Kidney (tissue), 14 donors: ENCODE data around the gene FSTL1. TPM values are rescaled to one million over a fixed set of nuclear protein-coding genes. Genes with fewer than 3 reads are reported as not detected.
A peak's percentile ranks its signal among the peaks of the same experiment; 100 is the strongest.

Experiments used
- DNase-seq, 5 donors: peaks; one replicate each; pipeline ENCODE4 v3.0.0-alpha.2; 2013 to 2020
- FAIRE-seq: peaks from 2 replicates; lab custom pipeline; 2012; peaks lifted over from hg19 to GRCh38; lab: Jason Lieb, UNC
- H3K27ac ChIP-seq, 2 donors: one replicate each; pipeline ENCODE4 v1.7.0; 2013; ENCODE audit warnings: low read depth in 2 of 2, low read length in 2 of 2, inconsistent platforms in 1 of 2
- H3K27me3 ChIP-seq: one replicate; pipeline ENCODE4 v1.7.1; 2013; ENCODE audit warnings: low read length, inconsistent platforms; ENCODE audit not compliant: control insufficient read depth, insufficient read depth
- H3K36me3 ChIP-seq, 3 donors: one replicate each; pipeline versions ENCODE4 v1.7.0 to v1.7.1; 2013; ENCODE audit warnings: low read length in 3 of 3, control low read depth in 1 of 3, inconsistent platforms in 1 of 3; ENCODE audit not compliant: insufficient read depth in 3 of 3, control insufficient read depth in 2 of 3
- H3K4me1 ChIP-seq, 3 donors: one replicate each; pipeline versions ENCODE4 v1.7.0 to v1.7.1; 2013; ENCODE audit warnings: low read length in 3 of 3, inconsistent platforms in 1 of 3, low read depth in 1 of 3; ENCODE audit not compliant: control insufficient read depth in 2 of 3, insufficient read depth in 2 of 3
- H3K4me3 ChIP-seq, 3 donors: one replicate each; pipeline versions ENCODE4 v1.7.0 to v1.8.1; 2013; ENCODE audit warnings: low read length in 3 of 3, control low read depth in 1 of 3, inconsistent platforms in 1 of 3
- H3K9ac ChIP-seq, 3 donors: one replicate each; pipeline versions ENCODE4 v1.7.0 to v1.7.1; 2013; ENCODE audit warnings: low read length in 3 of 3, control low read depth in 1 of 3, inconsistent platforms in 1 of 3
- H3K9me3 ChIP-seq, 3 donors: one replicate each; pipeline versions ENCODE4 v1.7.0 to v1.7.1; 2013; ENCODE audit warnings: low read length in 3 of 3, control low read depth in 1 of 3, inconsistent platforms in 1 of 3; ENCODE audit not compliant: control insufficient read depth in 2 of 3, insufficient read depth in 1 of 3
- CTCF ChIP-seq: IDR thresholded peaks from 3 replicates; pipeline ENCODE4 v1.5.1; 2012; ENCODE audit warnings: mild to moderate bottlenecking, moderate library complexity, borderline replicate concordance; ENCODE audit not compliant: insufficient read depth; ENCODE audit errors: extremely low read depth
- intact Hi-C: fragments of 100-400 bp; cut with DNase I; formaldehyde crosslinking; loops from one replicate; pipeline ENCODE4 v1.11.1; 2022
- polyA plus RNA-seq: library from polyadenylated mRNA; stranded (reverse); fragments of 350-450 nt; fragmentation: Illumina TruSeq; extraction: RNeasy Lipid Tissue Mini Kit (QIAGEN cat#74804); gene quantifications from one replicate; pipeline ENCODE4 v1.2.3, GENCODE V29; 2014; ENCODE audit warnings: low read depth, low replicate concordance; ENCODE audit not compliant: insufficient read depth
- total RNA-seq: library from RNA; stranded (reverse); fragmentation: NEBNext Ultra II Directional; extraction: Animal tissue kit (Norgen Biotek cat#: 25700); gene quantifications from one replicate; pipeline ENCODE4 v1.2.1, GENCODE V29; 2021
- donor health status: control.
- donor health status: control.
- donor health status: control.
- donor health status: control.
- donor health status: control.
- donor health status: DM: yes; HTN: yes; CAD: no.
- donor health status: Normal renal cell carcinoma (clear cell type).

FSTL1 gene
- total and polyA plus RNA-seq, 2 donors from 2014 or later = 31.1 to 193 TPM

DNA sequence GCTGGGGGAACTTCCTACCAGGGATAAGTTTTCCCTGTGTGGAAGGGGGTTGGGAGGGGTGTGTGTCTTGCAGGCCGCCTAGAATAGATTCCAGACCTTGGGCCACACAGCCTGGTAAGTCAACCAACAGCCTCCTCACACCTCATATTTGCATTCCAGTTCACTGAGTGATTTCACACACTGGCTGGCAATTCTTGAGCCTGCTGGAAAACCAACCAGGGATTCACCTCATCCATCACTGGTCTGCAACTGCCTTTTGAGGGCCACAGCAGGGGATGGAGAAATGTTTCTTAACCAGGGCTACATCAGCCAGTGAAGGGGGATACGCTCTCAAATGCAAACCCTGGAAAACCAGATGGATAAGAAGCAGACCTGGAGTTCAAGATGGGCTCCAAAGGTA lies 2.0 kb downstream of the FSTL1 start:
- H3K36me3 ChIP-seq = peaks cover 0 to 5% (median 0%) of the 10 kb centered on the region in 3 donors
- H3K9me3 ChIP-seq = no peaks in the 10 kb centered on the region
- no peak for TF ChIP-seq CTCF
- H3K4me3 ChIP-seq = peak overlapping the region in 2 of 3 donors; percentile 65 to 78
- intact Hi-C loops = loop anchor here (10.0 kb wide), 1 partner anchor 96 kb away; no protein-coding TSS in a partner anchor
- FAIRE-seq (no peak), DNase-seq (peak in 1 of 5 donors; percentile 35)
- no peak overlapping the region for H3K27ac ChIP-seq
- no peak overlapping the region for H3K9ac ChIP-seq
- no peaks in the 10 kb centered on the region for H3K27me3 ChIP-seq
- peaks cover 0 to 13% (median 5%) of the 10 kb centered on the region in 3 donors for H3K4me1 ChIP-seq

- intact Hi-C loops = loop anchor here (10.0 kb wide), 1 partner anchor 98 kb away; no protein-coding TSS in a partner anchor
- Histone ChIP-seq H3K27ac (no peak overlapping the region), H3K4me1 (peaks cover 2 to 13% (median 5%) of the 10 kb centered on the region in 3 donors), H3K36me3 (peaks cover 0 to 5% (median 0%) of the 10 kb centered on the region in 3 donors), H3K9ac (no peak overlapping the region), H3K27me3 (no peaks in the 10 kb centered on the region), H3K9me3 (no peaks in the 10 kb centered on the region), H3K4me3 (no peak overlapping the region)
- FAIRE-seq (no peak), DNase-seq (peak in 1 of 5 donors; percentile 21)
- no peak for TF ChIP-seq CTCF
Observed at GRCh38 chr3:120446891-120447668, 3.7 kb downstream of the FSTL1 start.

- intact Hi-C loops = loop anchor here (10.0 kb wide), 1 partner anchor 99 kb away; no protein-coding TSS in a partner anchor
- Histone ChIP-seq H3K27me3 (no peaks in the 10 kb centered on the region), H3K27ac (no peak overlapping the region), H3K36me3 (peaks cover 0 to 5% (median 0%) of the 10 kb centered on the region in 3 donors), H3K9me3 (no peaks in the 10 kb centered on the region), H3K4me3 (no peak overlapping the region), H3K9ac (no peak overlapping the region), H3K4me1 (peaks cover 2 to 13% (median 7%) of the 10 kb centered on the region in 3 donors)
- DNase-seq (peak in 1 of 5 donors; percentile 1), FAIRE-seq (no peak)
- no peak for TF ChIP-seq CTCF
Observed at GRCh38 chr3:120445654-120446053, 5.1 kb downstream of the FSTL1 start.
